Measurements from ENCODE around the gene SGO2. TPM values are rescaled to one million over a fixed set of nuclear protein-coding genes. Genes with fewer than 3 reads are reported as not detected.
"Not testable (repeated sequence)": the region's sequence is repeated elsewhere in the genome, so short reads cannot be mapped to it uniquely, and the experiment has no call there.

SGO2 gene
- total RNA-seq, 3 donors from 2014 or later = 3.3 to 8.5 (median 3.8) TPM

DNA sequence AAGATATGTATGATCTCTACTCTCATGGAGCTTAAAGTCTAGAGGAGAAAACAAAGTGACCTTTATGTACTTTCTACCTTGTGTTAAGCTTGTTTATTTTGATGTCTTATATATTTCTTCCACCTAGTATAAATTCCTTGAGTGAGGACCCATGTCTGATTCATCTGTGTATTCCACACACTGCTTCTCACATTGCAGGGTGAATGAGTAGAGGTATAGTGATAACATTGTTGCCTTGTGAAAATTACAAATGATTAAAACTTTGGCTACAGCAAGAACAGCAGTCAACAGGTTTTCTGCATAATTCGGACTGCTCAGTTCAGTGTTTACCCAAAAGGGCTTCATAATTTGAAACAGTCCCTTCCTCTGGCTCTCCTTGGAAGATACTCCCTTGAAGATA lies 96.1 kb downstream of the SGO2 start:
- Histone ChIP-seq H3K9me3 (no peaks in the 10 kb centered on the region), H3K4me1 (ENCODE audit: low read depth) (no peaks in the 10 kb centered on the region), H3K4me3 (no peak overlapping the region), H3K36me3 (ENCODE audit: low read depth) (no peaks in the 10 kb centered on the region)
- no peak for TF ChIP-seq CTCF (IDR thresholded peaks at IDR 0.05)
- ATAC-seq (no peak), DNase-seq (no peak)
- intact Hi-C loops (cut with DNase I, micrococcal nuclease) = no loop called here

DNA sequence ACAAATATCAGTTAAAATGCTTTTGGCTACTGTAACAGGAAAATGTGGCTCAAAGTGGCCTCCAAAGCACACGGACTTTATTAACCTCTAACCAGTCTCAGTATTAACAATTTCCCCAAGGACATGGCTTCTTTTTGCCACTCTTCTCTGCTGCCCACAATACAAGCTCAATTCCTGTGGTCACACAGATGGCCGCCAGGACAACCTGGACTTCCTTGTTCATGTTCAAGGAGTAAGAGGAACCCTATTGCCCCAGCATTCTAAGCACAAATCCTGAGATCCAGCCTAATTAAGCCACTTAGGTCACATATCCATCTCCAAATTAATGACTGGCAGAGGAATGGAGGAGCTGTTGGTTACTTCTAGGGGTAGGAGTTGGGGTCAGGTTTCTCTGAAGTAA lies 98.0 kb downstream of the SGO2 start:
- TF ChIP-seq CTCF (IDR thresholded peaks at IDR 0.05) = no peak
- DNase-seq = no peak
- H3K4me3 ChIP-seq = no peak overlapping the region
- H3K9me3 ChIP-seq = no peaks in the 10 kb centered on the region
- no peaks in the 10 kb centered on the region for H3K4me1 ChIP-seq (ENCODE audit: low read depth)
- intact Hi-C loops (cut with DNase I, micrococcal nuclease) = no loop called here
- ATAC-seq = no peak
- H3K36me3 ChIP-seq (ENCODE audit: low read depth) = no peaks in the 10 kb centered on the region

DNA sequence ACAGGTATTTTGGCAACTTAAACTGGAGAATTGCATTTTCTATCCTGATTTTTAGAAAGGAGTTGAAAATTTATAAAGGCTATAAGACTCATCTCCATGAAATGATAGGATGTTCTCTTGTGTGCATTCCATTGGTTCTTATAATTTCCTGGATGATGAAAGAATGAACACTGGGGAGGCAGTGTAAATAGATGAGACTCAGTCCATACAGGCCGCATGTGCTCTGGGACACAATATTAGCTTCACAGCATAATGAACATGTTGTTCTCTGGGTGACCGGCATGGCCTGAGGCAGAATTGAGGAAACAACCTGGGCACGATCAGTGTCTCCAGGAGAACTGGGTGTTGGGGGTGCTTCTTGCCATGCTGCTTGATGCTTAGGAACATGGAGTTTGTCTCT lies 98.7 kb downstream of the SGO2 start:
- Histone ChIP-seq H3K36me3 (ENCODE audit: low read depth) (no peaks in the 10 kb centered on the region), H3K9me3 (no peaks in the 10 kb centered on the region), H3K4me3 (no peak overlapping the region), H3K4me1 (ENCODE audit: low read depth) (no peaks in the 10 kb centered on the region)
- ATAC-seq = no peak
- DNase-seq = no peak
- intact Hi-C loops (cut with DNase I, micrococcal nuclease) = no loop called here
- TF ChIP-seq CTCF (IDR thresholded peaks at IDR 0.05) = no peak

GRCh38 chr2:200625282-200625681 lies 99.3 kb downstream of the SGO2 start:
- H3K4me3 ChIP-seq = no peak overlapping the region
- intact Hi-C loops (cut with DNase I, micrococcal nuclease) = no loop called here
- H3K9me3 ChIP-seq = no peaks in the 10 kb centered on the region
- no peak for TF ChIP-seq CTCF (IDR thresholded peaks at IDR 0.05)
- no peaks in the 10 kb centered on the region for H3K36me3 ChIP-seq (ENCODE audit: low read depth)
- H3K4me1 ChIP-seq (ENCODE audit: low read depth) = no peaks in the 10 kb centered on the region
- no peak for ATAC-seq
- no peak for DNase-seq

- H3K4me1 ChIP-seq (ENCODE audit: low read depth) = no peaks in the 10 kb centered on the region
- H3K9me3 ChIP-seq = no peaks in the 10 kb centered on the region
- no peak for TF ChIP-seq CTCF (IDR thresholded peaks at IDR 0.05)
- H3K36me3 ChIP-seq (ENCODE audit: low read depth) = no peaks in the 10 kb centered on the region
- intact Hi-C loops (cut with DNase I, micrococcal nuclease) = no loop called here
- DNase-seq (no peak), ATAC-seq (no peak)
- no peak overlapping the region for H3K4me3 ChIP-seq
These were observed 100.0 kb downstream of the SGO2 start for GRCh38 chr2:200625958-200626363.

GRCh38 chr2:200627110-200627770 lies 101.2 kb downstream of the SGO2 start:
- no peaks in the 10 kb centered on the region for H3K9me3 ChIP-seq
- intact Hi-C loops (cut with DNase I, micrococcal nuclease) = no loop called here
- TF ChIP-seq CTCF (IDR thresholded peaks at IDR 0.05) = no peak

DNA sequence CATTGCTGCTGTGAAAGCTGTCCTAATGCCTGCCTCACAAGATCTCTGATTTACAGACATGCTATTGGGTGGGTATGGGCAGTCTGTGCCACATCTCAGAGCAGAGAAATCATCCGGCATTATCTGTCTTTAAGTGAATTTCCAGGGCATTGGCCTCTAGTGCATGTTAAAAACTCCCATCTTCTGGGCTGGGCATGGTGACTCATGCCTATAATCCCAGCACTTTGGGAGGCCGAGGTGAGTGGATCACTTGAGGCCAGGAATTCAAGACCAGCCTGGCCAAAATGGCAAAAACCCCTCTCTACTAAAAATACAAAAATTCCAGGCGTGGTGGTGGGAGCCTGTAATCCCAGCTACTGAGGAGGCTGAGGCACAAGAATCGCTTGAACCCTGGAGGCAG lies 102.5 kb downstream of the SGO2 start:
- DNase-seq; ATAC-seq; H3K4me1 ChIP-seq (ENCODE audit: low read depth); H3K9me3 ChIP-seq; intact Hi-C loops (cut with DNase I, micrococcal nuclease); H3K4me3 ChIP-seq; H3K36me3 ChIP-seq (ENCODE audit: low read depth): not testable (repeated sequence)

More at GRCh38 chr2:200627110-200627770, 101.2 kb downstream of the SGO2 start:
- Histone ChIP-seq H3K36me3 (ENCODE audit: low read depth) (no peaks in the 10 kb centered on the region), H3K4me3 (no peak overlapping the region), H3K4me1 (ENCODE audit: low read depth) (no peaks in the 10 kb centered on the region)
- DNase-seq (no peak), ATAC-seq (no peak)
